ENCODE results near the gene AATF. TPM values are rescaled to one million over a fixed set of nuclear protein-coding genes. Genes with fewer than 3 reads are reported as not detected.

AATF gene
- total RNA-seq, 1 donor from 2014 or later, result 48.0 TPM

GRCh38 chr17:37045351-37045922, 96.7 kb downstream of the AATF start:
- no peak overlapping the region for H3K4me3 Mint-ChIP-seq
- no peak for DNase-seq (ENCODE audit: extremely low spot score, unreplicated experiment)
- H3K27me3 Mint-ChIP-seq, result no peaks in the 10 kb centered on the region
- peaks cover 9% of the 10 kb centered on the region for H3K36me3 Mint-ChIP-seq
- TF ChIP-seq, protein P1, sequence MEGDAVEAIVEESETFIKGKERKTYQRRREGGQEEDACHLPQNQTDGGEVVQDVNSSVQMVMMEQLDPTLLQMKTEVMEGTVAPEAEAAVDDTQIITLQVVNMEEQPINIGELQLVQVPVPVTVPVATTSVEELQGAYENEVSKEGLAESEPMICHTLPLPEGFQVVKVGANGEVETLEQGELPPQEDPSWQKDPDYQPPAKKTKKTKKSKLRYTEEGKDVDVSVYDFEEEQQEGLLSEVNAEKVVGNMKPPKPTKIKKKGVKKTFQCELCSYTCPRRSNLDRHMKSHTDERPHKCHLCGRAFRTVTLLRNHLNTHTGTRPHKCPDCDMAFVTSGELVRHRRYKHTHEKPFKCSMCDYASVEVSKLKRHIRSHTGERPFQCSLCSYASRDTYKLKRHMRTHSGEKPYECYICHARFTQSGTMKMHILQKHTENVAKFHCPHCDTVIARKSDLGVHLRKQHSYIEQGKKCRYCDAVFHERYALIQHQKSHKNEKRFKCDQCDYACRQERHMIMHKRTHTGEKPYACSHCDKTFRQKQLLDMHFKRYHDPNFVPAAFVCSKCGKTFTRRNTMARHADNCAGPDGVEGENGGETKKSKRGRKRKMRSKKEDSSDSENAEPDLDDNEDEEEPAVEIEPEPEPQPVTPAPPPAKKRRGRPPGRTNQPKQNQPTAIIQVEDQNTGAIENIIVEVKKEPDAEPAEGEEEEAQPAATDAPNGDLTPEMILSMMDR (conservative IDR thresholded peaks at IDR 0.05), result no peak
- H3K4me1 Mint-ChIP-seq (ENCODE audit: unreplicated experiment), result peaks cover 27% of the 10 kb centered on the region
- no peak overlapping the region for H3K27ac Mint-ChIP-seq
- no peaks in the 10 kb centered on the region for H3K9me3 Mint-ChIP-seq

GRCh38 chr17:37047631-37048104, 98.9 kb downstream of the AATF start:
- peak; percentile 79 for DNase-seq (ENCODE audit: extremely low spot score, unreplicated experiment)
- TF ChIP-seq, protein P1 (conservative IDR thresholded peaks at IDR 0.05), result peak; percentile 98
- Mint-ChIP-seq H3K9me3 (no peaks in the 10 kb centered on the region), H3K27ac (no peak overlapping the region), H3K27me3 (no peaks in the 10 kb centered on the region), H3K4me3 (no peak overlapping the region), H3K4me1 (ENCODE audit: unreplicated experiment) (peaks cover 27% of the 10 kb centered on the region), H3K36me3 (peaks cover 9% of the 10 kb centered on the region)

GRCh38 chr17:37048811-37049210, 100.1 kb downstream of the AATF start:
- no peak for DNase-seq (ENCODE audit: extremely low spot score, unreplicated experiment)
- Mint-ChIP-seq H3K36me3 (peaks cover 4% of the 10 kb centered on the region), H3K4me3 (no peak overlapping the region), H3K27me3 (no peaks in the 10 kb centered on the region), H3K4me1 (ENCODE audit: unreplicated experiment) (peaks cover 22% of the 10 kb centered on the region), H3K27ac (no peak overlapping the region), H3K9me3 (no peaks in the 10 kb centered on the region)
- TF ChIP-seq, protein P1 (conservative IDR thresholded peaks at IDR 0.05), result no peak

DNA sequence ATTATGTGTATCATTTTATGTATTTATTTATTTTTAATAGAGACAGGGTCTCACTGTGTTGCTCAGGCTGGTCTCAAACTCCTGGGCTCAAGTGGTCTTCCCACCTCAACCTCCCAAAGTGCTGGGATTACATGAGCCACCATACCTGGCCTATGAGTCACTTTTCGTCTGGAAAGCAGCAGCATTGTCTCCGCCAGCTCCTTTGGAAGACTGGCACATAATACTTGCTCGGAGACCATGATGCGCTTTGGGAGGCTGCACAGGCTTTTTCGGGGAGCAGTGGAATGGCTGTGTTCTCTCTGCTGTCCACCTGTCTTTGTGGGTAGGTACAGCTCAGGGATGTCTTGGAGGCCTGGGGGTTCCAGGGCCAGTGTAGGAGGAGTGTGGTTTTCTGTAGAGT, 102.2 kb downstream of the AATF start:
- Mint-ChIP-seq H3K9me3 (no peaks in the 10 kb centered on the region), H3K4me1 (ENCODE audit: unreplicated experiment) (peaks cover 19% of the 10 kb centered on the region), H3K27me3 (no peaks in the 10 kb centered on the region), H3K4me3 (no peak overlapping the region), H3K36me3 (peaks cover 13% of the 10 kb centered on the region), H3K27ac (no peak overlapping the region)
- DNase-seq (ENCODE audit: extremely low spot score, unreplicated experiment), result no peak
- TF ChIP-seq, protein P1 (conservative IDR thresholded peaks at IDR 0.05), result no peak

DNA sequence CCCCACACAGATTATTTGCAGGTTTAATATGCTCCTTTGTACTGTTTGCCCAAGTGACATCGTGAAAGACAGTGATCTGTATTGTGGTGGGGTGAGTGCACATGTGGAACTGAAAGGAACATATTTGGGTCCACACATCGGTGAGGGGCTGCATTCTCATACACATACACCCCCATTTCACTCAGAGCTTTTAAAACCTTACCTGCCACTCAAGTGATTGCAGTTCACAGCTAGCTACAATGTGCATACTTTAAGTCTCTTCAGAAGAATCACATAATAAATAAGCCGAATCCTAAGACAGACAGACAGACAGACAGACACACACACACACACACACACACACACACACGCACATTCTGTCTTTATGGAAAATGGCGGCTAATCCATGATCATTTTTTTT, 102.6 kb downstream of the AATF start:
- H3K27me3 Mint-ChIP-seq, result no peaks in the 10 kb centered on the region

More for the DNA sequence above, 102.6 kb downstream of the AATF start:
- peaks cover 16% of the 10 kb centered on the region for H3K4me1 Mint-ChIP-seq (ENCODE audit: unreplicated experiment)
- TF ChIP-seq, protein P1 (conservative IDR thresholded peaks at IDR 0.05), result no peak
- no peak overlapping the region for H3K4me3 Mint-ChIP-seq
- no peak for DNase-seq (ENCODE audit: extremely low spot score, unreplicated experiment)
- no peak overlapping the region for H3K27ac Mint-ChIP-seq
- peaks cover 13% of the 10 kb centered on the region for H3K36me3 Mint-ChIP-seq
- no peaks in the 10 kb centered on the region for H3K9me3 Mint-ChIP-seq
